SK-N-SH (cell line): Measurements from ENCODE around the gene OR7G1. TPM values are rescaled to one million over a fixed set of nuclear protein-coding genes. Genes with fewer than 3 reads are reported as not detected.

Experiments
- CTCF ChIA-PET: fragments of 300-600, 350-600 bp; formaldehyde crosslinking; extraction: SDS; loops from one replicate; lab custom pipeline; 2021; lab: Yijun Ruan, JAX
- POLR2A ChIA-PET: fragments of 350-600 bp; sonication (Branson Sonifier 250); formaldehyde crosslinking; extraction: SDS; loops from one replicate; lab custom pipeline; 2020; ENCODE audit warnings: antibody characterized with exemption, inconsistent platforms; lab: Yijun Ruan, JAX
- DNase-seq: peaks from one replicate; pipeline ENCODE4 v3.0.0; 2012
- H2AFZ ChIP-seq: fragments of 200-600 bp; sonication (generic); 2 replicates; pipeline ENCODE4 v1.8.1; 2016; ENCODE audit warnings: antibody characterized with exemption, mild to moderate bottlenecking, low read depth
- H3F3A ChIP-seq: fragments of 200-600 bp; sonication (generic); replicated peaks from 2 replicates; pipeline ENCODE3; 2016; ENCODE audit warnings: antibody characterized with exemption, mild to moderate bottlenecking; ENCODE audit not compliant: insufficient read depth
- H3K27ac ChIP-seq, 2 experiments: fragments of 200-500 bp in 1 of 2; fragments of 200-600 bp in 1 of 2; sonication (Bioruptor generic) in 1 of 2; sonication (generic), shearing (Covaris generic) in 1 of 2; 2 replicates each; pipeline versions ENCODE4 v1.5.1 to v1.6.1; 2014 to 2016; ENCODE audit warnings: low read depth in 2 of 2, inconsistent platforms in 1 of 2, low read length in 1 of 2, mild to moderate bottlenecking in 1 of 2, mixed read lengths in 1 of 2
- H3K27me3 ChIP-seq: fragments of 200-600 bp; sonication (generic), shearing (Covaris generic); 2 replicates; pipeline ENCODE4 v1.6.1; 2016; ENCODE audit warnings: mixed run types; ENCODE audit not compliant: insufficient read depth
- H3K36me3 ChIP-seq, 2 experiments: fragments of 200-500 bp in 1 of 2; fragments of 200-600 bp in 1 of 2; sonication (Bioruptor generic) in 1 of 2; sonication (generic) in 1 of 2; replicated peaks in 1 of 2; 2 replicates each; pipeline versions ENCODE3 to v1.5.1; 2014 to 2016; ENCODE audit warnings: low read length in 1 of 2, mild to moderate bottlenecking in 1 of 2; ENCODE audit not compliant: insufficient read depth in 2 of 2, control insufficient read depth in 1 of 2
- H3K4me1 ChIP-seq, 2 experiments: fragments of 200-500 bp in 1 of 2; fragments of 200-600 bp in 1 of 2; sonication (Bioruptor generic) in 1 of 2; sonication (generic), shearing (Covaris generic) in 1 of 2; 2 replicates each; pipeline versions ENCODE4 v1.5.1 to v1.6.1; 2014 to 2016; ENCODE audit warnings: low read depth in 1 of 2, low read length in 1 of 2, mixed run types in 1 of 2; ENCODE audit not compliant: insufficient read depth in 2 of 2, control insufficient read depth in 1 of 2
- H3K4me2 ChIP-seq: fragments of 200-600 bp; sonication (generic), shearing (Covaris generic); 2 replicates; pipeline ENCODE4 v1.6.1; 2017; ENCODE audit warnings: mixed run types
- H3K4me3 ChIP-seq, 2 experiments: fragments of 200-500 bp in 1 of 2; fragments of 200-600 bp in 1 of 2; sonication (Bioruptor generic) in 1 of 2; sonication (generic), shearing (Covaris generic) in 1 of 2; 2 replicates each; pipeline versions ENCODE4 v1.5.1 to v1.8.1; 2014 to 2016; ENCODE audit warnings: low read depth in 2 of 2, inconsistent platforms in 1 of 2, low read length in 1 of 2, mild to moderate bottlenecking in 1 of 2, mixed read lengths in 1 of 2, moderate library complexity in 1 of 2
- H3K79me2 ChIP-seq: fragments of 200-600 bp; sonication (generic); 2 replicates; pipeline ENCODE4 v1.8.1; 2017; ENCODE audit warnings: mild to moderate bottlenecking; ENCODE audit not compliant: insufficient read depth
- H3K9ac ChIP-seq: fragments of 200-600 bp; sonication (generic); 2 replicates; pipeline ENCODE4 v1.6.1; 2017; ENCODE audit warnings: mixed run types
- H3K9me2 ChIP-seq: fragments of 200-600 bp; sonication (generic); 2 replicates; pipeline ENCODE4 v1.6.1; 2017; ENCODE audit warnings: mixed run types
- H3K9me3 ChIP-seq: fragments of 200-600 bp; sonication (generic); 2 replicates; pipeline ENCODE4 v1.6.1; 2017; ENCODE audit warnings: mixed run types, mild to moderate bottlenecking, moderate library complexity
- H4K20me1 ChIP-seq: fragments of 200-600 bp; sonication (generic); 2 replicates; pipeline ENCODE4 v1.6.1; 2017; ENCODE audit warnings: mild to moderate bottlenecking, mixed run types; ENCODE audit not compliant: insufficient read depth
- ELF1 ChIP-seq: IDR thresholded peaks from 2 replicates; pipeline ENCODE4 v1.4.0; 2012
- EP300 ChIP-seq, 2 experiments: IDR thresholded peaks; 2 replicates each; pipeline versions ENCODE4 v1.4.0 to v1.6.1; 2012; ENCODE audit warnings: borderline replicate concordance in 1 of 2, low read depth in 1 of 2, low read length in 1 of 2
- EZH2phosphoT487 ChIP-seq: fragments of 200-600 bp; sonication (generic); IDR thresholded peaks from 2 replicates; pipeline ENCODE4 v1.6.1; 2017; ENCODE audit warnings: low read depth, mixed run types, mild to moderate bottlenecking, antibody characterized with exemption, moderate library complexity, borderline replicate concordance
- FOSL2 ChIP-seq: IDR thresholded peaks from 2 replicates; pipeline ENCODE4 v1.4.0; 2012; ENCODE audit warnings: low read depth, mild to moderate bottlenecking, moderate library complexity, borderline replicate concordance
- FOXJ3 ChIP-seq: sonication (generic); formaldehyde crosslinking; IDR thresholded peaks from 2 replicates; pipeline ENCODE4 v1.5.1; 2020; ENCODE audit warnings: mild to moderate bottlenecking, missing genetic modification reagents
- GABPA ChIP-seq: IDR thresholded peaks from 2 replicates; pipeline ENCODE4 v1.4.0; 2012; ENCODE audit warnings: low read depth, mild to moderate bottlenecking
- JUND ChIP-seq: IDR thresholded peaks from 2 replicates; pipeline ENCODE4 v1.4.0; 2012
- MXI1 ChIP-seq: IDR thresholded peaks from 2 replicates; pipeline ENCODE4 v1.6.1; 2012; ENCODE audit warnings: mild to moderate bottlenecking, low read depth, low read length, improper control_type of control experiment
- NFIC ChIP-seq: IDR thresholded peaks from 2 replicates; pipeline ENCODE4 v1.4.0; 2012; ENCODE audit warnings: borderline replicate concordance
- NRF1 ChIP-seq: IDR thresholded peaks from 2 replicates; pipeline ENCODE4 v1.6.1; 2012; ENCODE audit warnings: low read depth, mild to moderate bottlenecking, low read length
- RAD21 ChIP-seq: IDR thresholded peaks from 2 replicates; pipeline ENCODE4 v1.6.1; 2012; ENCODE audit warnings: mild to moderate bottlenecking, low read length
- SIN3A ChIP-seq: IDR thresholded peaks from 2 replicates; pipeline ENCODE4 v1.6.1; 2012; ENCODE audit warnings: low read depth, mild to moderate bottlenecking, low read length, moderate library complexity, borderline replicate concordance
- SMC3 ChIP-seq: IDR thresholded peaks from 2 replicates; pipeline ENCODE4 v1.6.1; 2012; ENCODE audit warnings: low read depth, low read length, improper control_type of control experiment
- TCF12 ChIP-seq: IDR thresholded peaks from 2 replicates; pipeline ENCODE4 v1.4.0; 2012
- TEAD4 ChIP-seq: IDR thresholded peaks from 2 replicates; pipeline ENCODE4 v1.4.0; 2012; ENCODE audit warnings: mild to moderate bottlenecking, borderline replicate concordance; ENCODE audit not compliant: insufficient read depth
- WGBS: methylation state at CpG from one replicate; pipeline ENCODE4 v1.1.6; 2017; ENCODE audit warnings: low lambda C conversion rate; 5-methylcytosine and 5-hydroxymethylcytosine counted together
- polyA plus RNA-seq, 3 experiments: library from polyadenylated mRNA; depleted of rRNA; stranded (reverse); fragments of >200 nt; gene quantifications; 2 replicates each; pipeline ENCODE4 v1.2.3, GENCODE V29; 2012
- TF ChIP-seq, protein P1 (sequence below): IDR thresholded peaks from 2 replicates; pipeline ENCODE4 v1.4.0; 2012; ENCODE audit warnings: low read depth
- TF ChIP-seq, protein P2 (sequence below): IDR thresholded peaks from 2 replicates; pipeline ENCODE4; 2012
- TF ChIP-seq, protein P3 (sequence below): IDR thresholded peaks from 2 replicates; pipeline ENCODE4 v1.4.0; 2012; ENCODE audit warnings: low read depth, borderline replicate concordance
- TF ChIP-seq, protein P4 (sequence below): fragments of 150-350 bp; IDR thresholded peaks from 2 replicates; pipeline ENCODE4 v1.6.1; 2016; ENCODE audit warnings: mild to moderate bottlenecking, low read depth, low read length
- TF ChIP-seq, protein P5 (sequence below): IDR thresholded peaks from 2 replicates; pipeline ENCODE4 v1.6.1; 2012; ENCODE audit warnings: mild to moderate bottlenecking, low read depth, low read length, moderate library complexity

OR7G1 gene
- polyA plus RNA-seq, 1 of the 3 experiments (the other 2 are of a cell fraction): not detected

DNA sequence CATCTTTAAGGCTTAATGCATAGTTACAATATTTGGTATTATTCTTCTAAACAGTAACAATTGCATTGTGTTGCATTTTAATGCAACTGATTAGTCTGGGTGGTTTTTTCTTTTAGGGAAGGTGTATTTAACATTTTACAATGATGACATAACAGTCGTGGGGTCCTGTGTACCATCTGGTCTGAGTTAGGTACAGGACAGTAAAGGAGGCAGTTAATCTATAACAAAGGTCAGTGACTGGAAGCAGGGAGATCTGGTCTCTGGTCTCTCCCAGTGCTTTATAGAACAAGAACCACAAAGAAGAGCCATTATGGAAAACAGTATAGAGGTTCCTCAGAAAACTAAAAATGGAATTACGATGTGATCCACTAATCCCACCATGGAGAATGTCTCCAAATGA, 5.6 kb downstream of the OR7G1 start:
- ChIA-PET CTCF (no interaction called here), POLR2A (no interaction called here)
- Histone ChIP-seq H3K79me2 (no peaks in the 10 kb centered on the region), H3K4me2 (no peak overlapping the region), H3K27ac (no peak overlapping the region), H3K27me3 (peaks cover 46% of the 10 kb centered on the region; the same call in 1 of the 2 replicates), H3K4me1 (no peaks in the 10 kb centered on the region), H3K9me2 (no peaks in the 10 kb centered on the region), H4K20me1 (no peaks in the 10 kb centered on the region), H3K36me3 (no peaks in the 10 kb centered on the region), H3K9me3 (no peaks in the 10 kb centered on the region), H2AFZ (no peak overlapping the region), H3K4me3 (no peak overlapping the region), H3K9ac (no peak overlapping the region), H3F3A (no peaks in the 10 kb centered on the region)
- WGBS: 0% methylated on average over 2 of the region's 2 CpGs
- TF ChIP-seq RAD21: no peak
- no peak for TF ChIP-seq SIN3A
- TF ChIP-seq, protein P1, sequence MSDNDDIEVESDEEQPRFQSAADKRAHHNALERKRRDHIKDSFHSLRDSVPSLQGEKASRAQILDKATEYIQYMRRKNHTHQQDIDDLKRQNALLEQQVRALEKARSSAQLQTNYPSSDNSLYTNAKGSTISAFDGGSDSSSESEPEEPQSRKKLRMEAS: no peak
- TF ChIP-seq NRF1: no peak
- TF ChIP-seq, protein P2, sequence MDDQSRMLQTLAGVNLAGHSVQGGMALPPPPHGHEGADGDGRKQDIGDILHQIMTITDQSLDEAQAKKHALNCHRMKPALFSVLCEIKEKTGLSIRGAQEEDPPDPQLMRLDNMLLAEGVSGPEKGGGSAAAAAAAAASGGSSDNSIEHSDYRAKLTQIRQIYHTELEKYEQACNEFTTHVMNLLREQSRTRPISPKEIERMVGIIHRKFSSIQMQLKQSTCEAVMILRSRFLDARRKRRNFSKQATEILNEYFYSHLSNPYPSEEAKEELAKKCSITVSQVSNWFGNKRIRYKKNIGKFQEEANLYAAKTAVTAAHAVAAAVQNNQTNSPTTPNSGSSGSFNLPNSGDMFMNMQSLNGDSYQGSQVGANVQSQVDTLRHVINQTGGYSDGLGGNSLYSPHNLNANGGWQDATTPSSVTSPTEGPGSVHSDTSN: no peak
- TF ChIP-seq ELF1: no peak
- TF ChIP-seq FOXJ3 (CRISPR knock-in tag): no peak
- no peak for TF ChIP-seq NFIC
- TF ChIP-seq EZH2phosphoT487: no peak
- no peak for TF ChIP-seq TCF12
- TF ChIP-seq TEAD4: no peak
- no peak for TF ChIP-seq GABPA
- TF ChIP-seq, protein P3, sequence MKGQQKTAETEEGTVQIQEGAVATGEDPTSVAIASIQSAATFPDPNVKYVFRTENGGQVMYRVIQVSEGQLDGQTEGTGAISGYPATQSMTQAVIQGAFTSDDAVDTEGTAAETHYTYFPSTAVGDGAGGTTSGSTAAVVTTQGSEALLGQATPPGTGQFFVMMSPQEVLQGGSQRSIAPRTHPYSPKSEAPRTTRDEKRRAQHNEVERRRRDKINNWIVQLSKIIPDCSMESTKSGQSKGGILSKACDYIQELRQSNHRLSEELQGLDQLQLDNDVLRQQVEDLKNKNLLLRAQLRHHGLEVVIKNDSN: no peak
- TF ChIP-seq, protein P4, sequence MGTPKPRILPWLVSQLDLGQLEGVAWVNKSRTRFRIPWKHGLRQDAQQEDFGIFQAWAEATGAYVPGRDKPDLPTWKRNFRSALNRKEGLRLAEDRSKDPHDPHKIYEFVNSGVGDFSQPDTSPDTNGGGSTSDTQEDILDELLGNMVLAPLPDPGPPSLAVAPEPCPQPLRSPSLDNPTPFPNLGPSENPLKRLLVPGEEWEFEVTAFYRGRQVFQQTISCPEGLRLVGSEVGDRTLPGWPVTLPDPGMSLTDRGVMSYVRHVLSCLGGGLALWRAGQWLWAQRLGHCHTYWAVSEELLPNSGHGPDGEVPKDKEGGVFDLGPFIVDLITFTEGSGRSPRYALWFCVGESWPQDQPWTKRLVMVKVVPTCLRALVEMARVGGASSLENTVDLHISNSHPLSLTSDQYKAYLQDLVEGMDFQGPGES: no peak
- no peak for TF ChIP-seq EP300 (IDR thresholded peaks at IDR 0.05; ENCODE audit: borderline replicate concordance in 1 of 2, low read depth in 1 of 2, low read length in 1 of 2)
- TF ChIP-seq SMC3: no peak
- no peak for TF ChIP-seq FOSL2
- TF ChIP-seq, protein P5, sequence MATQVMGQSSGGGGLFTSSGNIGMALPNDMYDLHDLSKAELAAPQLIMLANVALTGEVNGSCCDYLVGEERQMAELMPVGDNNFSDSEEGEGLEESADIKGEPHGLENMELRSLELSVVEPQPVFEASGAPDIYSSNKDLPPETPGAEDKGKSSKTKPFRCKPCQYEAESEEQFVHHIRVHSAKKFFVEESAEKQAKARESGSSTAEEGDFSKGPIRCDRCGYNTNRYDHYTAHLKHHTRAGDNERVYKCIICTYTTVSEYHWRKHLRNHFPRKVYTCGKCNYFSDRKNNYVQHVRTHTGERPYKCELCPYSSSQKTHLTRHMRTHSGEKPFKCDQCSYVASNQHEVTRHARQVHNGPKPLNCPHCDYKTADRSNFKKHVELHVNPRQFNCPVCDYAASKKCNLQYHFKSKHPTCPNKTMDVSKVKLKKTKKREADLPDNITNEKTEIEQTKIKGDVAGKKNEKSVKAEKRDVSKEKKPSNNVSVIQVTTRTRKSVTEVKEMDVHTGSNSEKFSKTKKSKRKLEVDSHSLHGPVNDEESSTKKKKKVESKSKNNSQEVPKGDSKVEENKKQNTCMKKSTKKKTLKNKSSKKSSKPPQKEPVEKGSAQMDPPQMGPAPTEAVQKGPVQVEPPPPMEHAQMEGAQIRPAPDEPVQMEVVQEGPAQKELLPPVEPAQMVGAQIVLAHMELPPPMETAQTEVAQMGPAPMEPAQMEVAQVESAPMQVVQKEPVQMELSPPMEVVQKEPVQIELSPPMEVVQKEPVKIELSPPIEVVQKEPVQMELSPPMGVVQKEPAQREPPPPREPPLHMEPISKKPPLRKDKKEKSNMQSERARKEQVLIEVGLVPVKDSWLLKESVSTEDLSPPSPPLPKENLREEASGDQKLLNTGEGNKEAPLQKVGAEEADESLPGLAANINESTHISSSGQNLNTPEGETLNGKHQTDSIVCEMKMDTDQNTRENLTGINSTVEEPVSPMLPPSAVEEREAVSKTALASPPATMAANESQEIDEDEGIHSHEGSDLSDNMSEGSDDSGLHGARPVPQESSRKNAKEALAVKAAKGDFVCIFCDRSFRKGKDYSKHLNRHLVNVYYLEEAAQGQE: no peak
- no peak for TF ChIP-seq JUND
- no peak for TF ChIP-seq MXI1
- no peak for DNase-seq
